RCC 7860 (cell line): Measurements from ENCODE around the gene PAIP1.
"Not testable (repeated sequence)": the region's sequence is repeated elsewhere in the genome, so short reads cannot be mapped to it uniquely, and the experiment has no call there.

Experiments used
- DNase-seq: peaks from one replicate; pipeline ENCODE4 v3.0.0-alpha.2; 2015; ENCODE audit warnings: low spot score
- FAIRE-seq: peaks from 2 replicates; lab custom pipeline; 2012; peaks lifted over from hg19 to GRCh38; lab: Jason Lieb, UNC

The PAIP1 gene

DNA sequence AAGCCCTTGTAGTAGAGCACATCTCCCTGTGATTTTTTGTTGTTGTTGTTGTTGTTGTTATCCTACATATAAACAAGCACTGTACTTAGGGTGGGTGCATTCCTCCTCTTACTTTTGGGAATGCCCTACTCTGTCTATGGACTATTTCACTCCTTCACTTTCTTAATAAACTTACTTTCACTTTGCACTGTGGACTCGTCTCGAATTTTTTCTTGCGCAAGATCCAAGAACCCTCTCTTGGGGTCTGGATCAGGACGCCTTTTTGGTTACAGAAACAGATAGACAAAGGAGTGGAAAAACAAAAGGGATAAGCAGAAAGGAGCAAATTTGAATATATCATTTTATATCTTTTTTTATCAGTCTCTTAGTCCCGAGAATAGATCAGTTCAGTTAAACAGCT is 14.4 kb upstream of the PAIP1 start:
- DNase-seq (no peak), FAIRE-seq (no peak)

GRCh38 chr5:43570450-43571158 is 13.7 kb upstream of the PAIP1 start:
- no peak for FAIRE-seq
- no peak for DNase-seq

DNA sequence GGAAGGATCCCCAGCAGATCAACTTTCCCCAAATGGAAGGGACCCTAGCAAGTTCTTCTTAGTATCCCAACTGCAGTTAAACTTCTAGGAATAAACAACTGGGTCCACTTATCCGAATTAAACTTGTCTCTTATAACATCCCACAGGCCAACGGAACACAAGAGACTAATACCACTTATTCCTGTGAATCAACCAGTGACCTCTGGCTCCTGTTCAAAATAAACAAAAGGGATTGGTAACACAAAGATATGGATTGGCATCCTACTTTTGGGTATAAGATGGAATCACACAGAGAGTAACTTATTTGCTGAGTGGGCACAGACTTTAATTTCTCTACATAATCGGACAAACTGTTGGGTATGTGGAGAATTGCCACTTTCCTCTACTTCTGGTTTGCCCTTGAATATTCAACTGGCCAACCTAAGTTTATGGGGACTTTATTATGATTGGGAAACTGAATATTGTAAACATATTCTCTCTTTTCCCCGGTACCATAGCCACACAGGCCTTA is 12.4 kb upstream of the PAIP1 start:
- FAIRE-seq (no peak), DNase-seq (no peak)

DNA sequence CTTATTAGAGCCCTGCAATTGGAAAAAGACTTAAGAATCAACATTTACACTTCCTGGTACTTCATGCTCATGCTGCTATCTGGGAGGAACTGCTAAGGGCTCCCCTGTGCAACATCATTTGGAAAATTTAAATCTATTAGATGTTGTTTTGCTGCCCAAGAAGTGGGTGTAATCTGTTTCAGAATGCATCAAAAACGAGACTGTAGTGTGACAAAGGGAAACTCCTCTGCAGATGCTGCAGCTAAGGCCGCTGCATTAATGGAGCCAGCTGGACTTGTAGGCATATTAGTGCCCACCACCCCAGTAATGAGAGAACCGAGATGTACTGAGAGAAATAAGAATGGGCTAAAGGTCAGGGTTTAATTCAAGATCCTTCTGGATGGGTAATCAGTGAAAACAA is 11.1 kb upstream of the PAIP1 start:
- DNase-seq: no peak
- no peak for FAIRE-seq

GRCh38 chr5:43565043-43565442 is 8.2 kb upstream of the PAIP1 start:
- FAIRE-seq (no peak), DNase-seq (no peak)

GRCh38 chr5:43564289-43564850 is 7.5 kb upstream of the PAIP1 start:
- FAIRE-seq: no peak
- DNase-seq: no peak

GRCh38 chr5:43563321-43563720 is 6.4 kb upstream of the PAIP1 start:
- FAIRE-seq: no peak
- DNase-seq: no peak

GRCh38 chr5:43561356-43561755 is 4.5 kb upstream of the PAIP1 start:
- DNase-seq (no peak), FAIRE-seq (no peak)

- DNase-seq: no peak
- FAIRE-seq: no peak
Measured at GRCh38 chr5:43560128-43560527, 3.3 kb upstream of the PAIP1 start.

DNA sequence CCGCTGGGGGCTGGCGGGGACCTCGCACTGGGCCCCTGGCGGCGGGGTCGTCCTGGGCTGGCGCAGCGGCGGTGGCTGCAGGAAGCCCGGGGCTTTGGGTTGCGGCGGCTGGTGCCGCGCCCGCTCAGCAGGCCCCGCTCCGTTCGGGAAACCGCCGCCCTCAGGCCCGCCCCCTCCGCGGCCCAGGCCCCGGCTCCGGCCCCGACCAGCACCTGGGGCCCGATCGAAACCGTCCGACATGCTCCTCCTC is 345 bp downstream of the PAIP1 start:
- DNase-seq, FAIRE-seq: not testable (repeated sequence)

DNA sequence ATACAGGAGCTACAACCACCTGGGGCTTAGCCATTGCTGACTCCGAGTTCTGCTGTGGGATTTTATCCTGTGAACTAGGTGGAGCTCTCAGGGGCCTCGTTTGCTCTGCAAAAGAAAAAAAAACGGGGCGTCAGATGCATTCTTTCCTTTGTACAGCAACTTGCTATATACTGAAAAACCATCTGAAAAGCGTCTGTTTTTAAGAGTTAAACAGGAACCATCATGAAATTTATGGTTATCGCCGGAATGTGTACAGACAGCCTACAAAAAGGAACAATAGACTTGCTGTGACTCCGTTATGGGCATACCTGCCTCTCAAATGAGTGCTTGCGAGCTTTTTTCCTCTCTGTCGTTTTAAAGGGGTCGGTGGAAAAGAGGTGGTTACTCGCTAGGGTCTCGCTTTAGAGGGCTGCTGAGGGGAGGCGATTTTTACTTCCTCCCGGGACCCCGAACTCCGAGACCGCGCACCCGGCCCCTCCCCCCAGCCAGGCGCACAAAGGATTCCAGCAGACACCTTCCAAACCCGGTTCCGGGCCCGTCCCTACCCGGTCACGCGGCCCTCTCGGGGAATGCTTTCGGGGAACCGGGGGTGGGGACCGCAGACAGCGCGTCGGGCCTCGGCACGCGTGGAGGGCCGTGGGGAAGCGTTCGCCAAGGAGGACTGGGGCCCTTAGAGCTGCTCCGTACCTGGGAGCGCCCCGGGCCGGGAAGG is 826 bp downstream of the PAIP1 start:
- no peak for DNase-seq
- no peak for FAIRE-seq

DNA sequence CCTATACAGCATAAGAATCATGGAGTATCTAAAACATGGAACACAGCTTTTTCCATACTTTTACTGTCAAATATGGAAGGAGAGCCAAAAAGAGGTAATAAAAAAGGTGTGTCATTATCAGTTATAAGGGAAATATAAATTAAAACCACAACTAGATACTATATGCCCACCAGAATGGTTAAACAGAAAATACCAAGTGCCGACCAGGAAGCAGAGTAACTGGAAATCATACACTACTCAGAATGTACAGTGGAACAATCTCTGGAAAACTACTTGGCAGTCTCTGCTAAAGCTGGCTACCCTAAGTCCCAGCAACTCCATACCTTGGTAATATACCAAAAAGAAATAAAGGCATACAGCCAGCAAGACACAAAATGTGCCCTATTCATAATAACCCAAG is 2.4 kb downstream of the PAIP1 start:
- FAIRE-seq (no peak), DNase-seq (no peak)

DNA sequence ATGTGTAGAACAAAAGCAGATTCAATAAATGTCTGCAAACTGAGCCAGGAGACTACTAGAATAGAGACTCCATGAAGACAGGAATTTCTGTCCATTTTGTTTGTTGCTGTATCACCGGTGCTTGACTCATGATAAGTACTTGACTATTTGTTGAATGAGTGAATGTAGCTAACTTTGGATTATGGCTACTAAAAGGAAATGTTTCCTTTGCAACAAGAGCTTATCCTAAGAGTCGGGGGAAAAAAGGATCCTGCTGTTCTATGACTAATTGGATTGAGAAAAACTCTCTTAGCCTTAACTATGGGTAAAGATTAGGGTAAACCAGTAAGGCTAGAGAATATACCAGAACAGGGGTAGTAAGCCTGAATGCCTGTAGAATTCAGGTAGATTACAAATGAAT is 3.5 kb downstream of the PAIP1 start:
- FAIRE-seq (no peak), DNase-seq (no peak)

DNA sequence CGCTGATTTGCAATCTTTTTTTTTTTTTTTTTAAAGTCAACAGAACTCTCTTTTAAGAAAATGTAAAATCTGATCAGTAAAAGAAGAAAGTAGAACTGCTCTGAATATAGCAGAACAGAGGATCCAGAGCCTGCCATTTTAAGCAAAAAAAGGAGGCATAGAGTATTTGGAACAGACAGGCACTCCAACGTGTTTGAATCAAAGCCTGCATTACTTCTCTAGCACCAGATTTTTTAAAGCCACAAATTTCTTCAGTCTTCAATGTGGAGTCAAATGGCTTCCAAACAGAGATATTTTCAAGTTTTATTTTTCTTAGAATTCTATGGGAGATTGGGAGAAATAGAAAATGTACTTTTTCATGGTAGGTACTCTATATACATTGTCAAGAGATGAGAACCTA is 5.1 kb downstream of the PAIP1 start:
- DNase-seq (no peak), FAIRE-seq (no peak)

GRCh38 chr5:43549272-43549671 is 7.6 kb downstream of the PAIP1 start:
- FAIRE-seq, DNase-seq: not testable (repeated sequence)

- FAIRE-seq: no peak
- no peak for DNase-seq
Measured at GRCh38 chr5:43548358-43548757, 8.5 kb downstream of the PAIP1 start.

GRCh38 chr5:43547532-43547931 is 9.3 kb downstream of the PAIP1 start:
- FAIRE-seq (no peak), DNase-seq (no peak)

- DNase-seq: no peak
Measured at GRCh38 chr5:43543434-43543833, 13.4 kb downstream of the PAIP1 start.

DNA sequence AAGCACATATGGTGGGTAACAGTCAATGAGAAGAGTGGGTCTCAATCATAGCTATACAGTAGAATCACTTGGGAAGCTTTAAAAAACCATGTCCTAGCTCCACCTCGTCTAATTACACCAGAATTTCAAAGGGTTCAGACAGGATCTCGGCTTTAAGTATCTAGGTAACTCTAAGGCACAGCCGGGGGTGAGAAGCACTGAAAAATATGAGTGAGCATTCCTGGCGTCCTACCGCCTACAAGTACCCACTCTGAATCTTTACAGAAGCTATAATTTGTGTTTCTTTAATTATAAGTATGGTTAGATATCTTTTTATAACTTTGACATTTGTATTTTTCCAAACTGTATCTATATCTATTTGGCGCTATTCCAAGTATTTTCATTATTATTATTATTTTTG is 16.1 kb downstream of the PAIP1 start:
- no peak for FAIRE-seq
- no peak for DNase-seq

More at GRCh38 chr5:43543434-43543833, 13.4 kb downstream of the PAIP1 start:
- FAIRE-seq: no peak

DNA sequence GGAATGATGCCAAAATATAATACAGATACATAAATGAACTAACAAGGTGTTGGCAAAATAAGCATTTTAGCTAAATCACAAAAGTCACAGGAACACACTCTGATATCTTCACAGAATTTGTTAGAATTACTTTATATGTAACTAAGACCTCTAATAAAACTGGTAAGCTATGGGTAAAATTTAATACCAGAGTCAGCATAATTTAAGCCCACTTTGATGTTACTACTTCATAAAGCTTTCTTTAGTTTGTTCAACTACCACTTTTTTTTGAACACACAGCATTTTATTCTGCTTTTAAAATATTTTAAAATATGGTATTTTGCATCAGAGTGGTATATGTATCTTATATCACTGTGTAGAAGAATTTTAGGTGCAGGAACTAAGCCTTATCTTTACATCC is 19.9 kb downstream of the PAIP1 start:
- FAIRE-seq (no peak), DNase-seq (no peak)

DNA sequence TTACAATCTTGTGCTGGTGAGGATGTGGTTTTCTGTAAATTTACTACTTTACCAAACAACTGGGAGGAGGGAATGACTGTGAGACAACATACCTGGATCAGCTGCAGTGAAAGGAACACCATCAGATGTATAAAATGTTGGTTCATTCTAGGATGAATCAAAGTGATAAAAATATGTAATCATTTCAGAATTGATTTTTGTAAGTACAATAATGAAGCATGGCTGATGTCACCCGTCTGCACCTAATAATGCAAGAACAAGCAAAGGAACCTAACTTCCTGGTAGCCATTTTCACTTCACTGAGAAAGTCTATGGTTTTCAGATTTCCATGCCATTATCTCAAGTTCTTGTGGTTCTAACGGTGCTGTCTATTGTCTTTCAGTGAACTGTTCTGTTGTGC is 23.2 kb downstream of the PAIP1 start:
- DNase-seq (no peak), FAIRE-seq (no peak)

DNA sequence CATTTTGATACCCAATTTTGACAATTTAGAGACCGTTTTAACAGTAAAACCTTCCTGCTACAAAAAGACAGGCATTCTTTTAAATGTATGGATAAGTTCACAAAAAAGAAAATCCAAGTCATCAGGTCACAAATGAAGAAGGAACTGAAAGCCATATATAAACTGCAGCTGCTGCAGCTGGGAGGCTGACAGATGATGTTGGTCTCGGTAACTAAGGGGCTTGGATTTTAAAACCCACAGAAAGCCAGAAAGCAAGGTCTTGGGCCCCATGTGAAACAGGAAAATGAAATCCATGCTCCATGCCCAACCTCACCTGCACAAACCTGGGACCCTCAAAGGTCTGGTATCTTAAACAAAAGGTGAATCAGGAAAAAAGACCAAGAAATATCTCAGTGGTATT is 26.2 kb downstream of the PAIP1 start:
- FAIRE-seq (no peak), DNase-seq (no peak)
